ENCODE measurements around the gene ATP13A4.

DNA sequence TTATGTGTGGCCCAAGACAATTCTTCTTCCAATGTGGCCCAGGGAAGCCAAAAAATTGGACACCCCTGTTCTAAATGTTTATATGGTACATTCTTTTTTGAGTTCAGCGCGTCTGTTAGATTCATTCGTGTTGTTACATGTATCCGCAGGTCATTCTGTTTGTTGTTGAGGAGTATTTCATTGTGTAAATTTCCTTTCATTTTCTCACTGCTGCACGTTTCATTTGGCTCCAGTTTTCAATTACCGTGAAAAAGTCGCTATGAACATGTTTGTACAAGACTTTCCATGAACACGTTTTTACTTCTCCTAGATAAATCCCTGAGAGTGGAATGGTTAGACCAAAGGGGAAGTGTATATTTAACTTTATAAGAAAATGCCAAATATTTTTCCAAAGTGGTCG is 30.8 kb upstream of the ATP13A4 start:
- TF ChIP-seq, protein P1, sequence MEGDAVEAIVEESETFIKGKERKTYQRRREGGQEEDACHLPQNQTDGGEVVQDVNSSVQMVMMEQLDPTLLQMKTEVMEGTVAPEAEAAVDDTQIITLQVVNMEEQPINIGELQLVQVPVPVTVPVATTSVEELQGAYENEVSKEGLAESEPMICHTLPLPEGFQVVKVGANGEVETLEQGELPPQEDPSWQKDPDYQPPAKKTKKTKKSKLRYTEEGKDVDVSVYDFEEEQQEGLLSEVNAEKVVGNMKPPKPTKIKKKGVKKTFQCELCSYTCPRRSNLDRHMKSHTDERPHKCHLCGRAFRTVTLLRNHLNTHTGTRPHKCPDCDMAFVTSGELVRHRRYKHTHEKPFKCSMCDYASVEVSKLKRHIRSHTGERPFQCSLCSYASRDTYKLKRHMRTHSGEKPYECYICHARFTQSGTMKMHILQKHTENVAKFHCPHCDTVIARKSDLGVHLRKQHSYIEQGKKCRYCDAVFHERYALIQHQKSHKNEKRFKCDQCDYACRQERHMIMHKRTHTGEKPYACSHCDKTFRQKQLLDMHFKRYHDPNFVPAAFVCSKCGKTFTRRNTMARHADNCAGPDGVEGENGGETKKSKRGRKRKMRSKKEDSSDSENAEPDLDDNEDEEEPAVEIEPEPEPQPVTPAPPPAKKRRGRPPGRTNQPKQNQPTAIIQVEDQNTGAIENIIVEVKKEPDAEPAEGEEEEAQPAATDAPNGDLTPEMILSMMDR (IDR thresholded peaks at IDR 0.05; ENCODE audit: poor library complexity): no peak
- no peak for TF ChIP-seq EZH2 (IDR thresholded peaks at IDR 0.05; ENCODE audit: borderline replicate concordance)

All from hepatocyte (in vitro differentiated cells).